ENCODE data around the gene SPOPL.
"Not testable (repeated sequence)": the region's sequence is repeated elsewhere in the genome, so short reads cannot be mapped to it uniquely, and the experiment has no call there.

SPOPL gene

DNA sequence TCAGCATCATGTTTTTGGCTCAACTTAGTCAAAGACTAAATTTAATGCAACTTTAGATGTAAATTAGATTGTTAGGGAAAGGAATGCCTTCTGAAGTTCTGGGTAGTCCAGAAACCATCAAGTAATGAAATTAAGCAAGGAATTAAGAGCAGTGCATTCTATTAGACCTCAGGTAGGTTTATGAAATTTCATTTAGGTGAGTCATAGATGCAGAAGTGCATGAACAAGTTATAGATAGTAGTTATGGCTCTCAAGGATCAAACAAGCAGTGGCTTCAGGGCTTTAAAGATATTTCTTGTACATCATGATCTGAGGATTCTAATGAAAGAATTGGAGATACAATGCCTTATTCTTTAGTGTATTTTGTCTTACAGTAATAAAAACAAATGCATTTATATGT is 25.4 kb upstream of the SPOPL start:
- H3K4me3 ChIP-seq (ENCODE audit: low read length), result no peak overlapping the region
- H3K27ac ChIP-seq (ENCODE audit: low read depth, low read length), result no peak overlapping the region
- H3K4me1 ChIP-seq (ENCODE audit: control insufficient read depth, insufficient read depth, low read length), result no peaks in the 10 kb centered on the region
- no peaks in the 10 kb centered on the region for H3K27me3 ChIP-seq (ENCODE audit: control insufficient read depth, insufficient read depth, low read length)
- H3K9ac ChIP-seq (ENCODE audit: low read length), result no peak overlapping the region
- no peaks in the 10 kb centered on the region for H3K36me3 ChIP-seq (ENCODE audit: control insufficient read depth, insufficient read depth, low read length)

DNA sequence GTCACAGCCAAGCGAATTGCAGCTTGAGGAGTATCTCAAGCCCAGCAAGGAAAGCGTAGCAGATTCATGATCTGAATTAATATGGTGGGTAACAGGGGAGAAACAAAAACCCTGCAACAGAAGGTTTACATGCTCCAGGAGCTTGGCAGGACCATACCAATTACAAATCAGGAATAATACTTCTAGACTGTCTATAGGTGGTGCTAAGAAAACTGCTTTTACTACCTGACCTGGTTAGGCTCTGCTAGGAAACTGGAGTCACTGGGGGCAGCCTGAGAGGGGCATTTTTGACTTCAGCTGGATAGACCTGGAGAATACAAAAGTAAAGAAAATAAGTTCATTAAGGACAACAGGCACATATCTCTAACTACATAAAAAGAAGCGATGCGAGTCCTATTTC is 24.6 kb upstream of the SPOPL start:
- Histone ChIP-seq H3K4me1 (ENCODE audit: control insufficient read depth, insufficient read depth, low read length) (no peaks in the 10 kb centered on the region), H3K4me3 (ENCODE audit: low read length) (no peak overlapping the region), H3K36me3 (ENCODE audit: control insufficient read depth, insufficient read depth, low read length) (no peaks in the 10 kb centered on the region), H3K9ac (ENCODE audit: low read length) (no peak overlapping the region), H3K27ac (ENCODE audit: low read depth, low read length) (no peak overlapping the region), H3K27me3 (ENCODE audit: control insufficient read depth, insufficient read depth, low read length) (no peaks in the 10 kb centered on the region)

DNA sequence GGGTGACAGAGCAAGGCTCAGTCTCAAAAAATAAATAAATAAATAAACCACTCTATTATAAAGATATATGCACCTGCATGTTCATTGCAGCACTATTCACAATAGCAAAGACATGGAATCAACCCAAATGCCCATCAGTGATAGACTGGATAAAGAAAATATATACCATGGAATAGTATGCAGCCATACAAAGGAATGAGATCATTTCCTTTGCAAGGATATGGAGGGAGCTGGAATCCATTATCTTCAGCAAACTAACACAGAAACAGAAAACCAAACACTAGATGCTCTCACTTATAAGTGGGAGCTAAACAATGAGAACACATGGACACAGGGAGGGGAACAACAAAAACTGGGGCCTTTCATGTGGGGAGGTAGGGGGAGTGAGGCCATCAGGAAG is 18.8 kb upstream of the SPOPL start:
- H3K4me1 ChIP-seq (ENCODE audit: control insufficient read depth, insufficient read depth, low read length); H3K4me3 ChIP-seq (ENCODE audit: low read length); H3K27ac ChIP-seq (ENCODE audit: low read depth, low read length); H3K36me3 ChIP-seq (ENCODE audit: control insufficient read depth, insufficient read depth, low read length); H3K9ac ChIP-seq (ENCODE audit: low read length); H3K27me3 ChIP-seq (ENCODE audit: control insufficient read depth, insufficient read depth, low read length): not testable (repeated sequence)

DNA sequence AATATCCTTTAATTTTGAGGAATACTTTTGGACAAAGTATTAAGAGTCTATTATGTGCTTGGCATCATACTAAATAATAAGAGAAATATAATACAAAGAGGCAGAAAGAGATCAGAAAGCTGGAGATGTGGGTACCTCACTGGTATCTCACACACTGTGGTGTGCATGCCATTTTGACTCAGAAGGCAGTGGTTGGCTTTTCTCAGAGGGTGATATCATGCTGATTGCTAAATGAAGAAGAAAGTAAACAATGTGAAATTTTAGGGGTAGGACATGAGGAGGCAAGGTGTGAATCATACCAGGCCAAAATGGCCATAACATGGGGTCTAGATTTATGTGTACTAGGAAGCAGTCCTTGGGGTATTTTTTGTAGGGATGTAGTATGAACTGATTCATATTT is 16.6 kb upstream of the SPOPL start:
- Histone ChIP-seq H3K36me3 (ENCODE audit: control insufficient read depth, insufficient read depth, low read length) (no peaks in the 10 kb centered on the region), H3K9ac (ENCODE audit: low read length) (no peak overlapping the region), H3K4me1 (ENCODE audit: control insufficient read depth, insufficient read depth, low read length) (no peaks in the 10 kb centered on the region), H3K27me3 (ENCODE audit: control insufficient read depth, insufficient read depth, low read length) (no peaks in the 10 kb centered on the region), H3K4me3 (ENCODE audit: low read length) (no peak overlapping the region), H3K27ac (ENCODE audit: low read depth, low read length) (no peak overlapping the region)

DNA sequence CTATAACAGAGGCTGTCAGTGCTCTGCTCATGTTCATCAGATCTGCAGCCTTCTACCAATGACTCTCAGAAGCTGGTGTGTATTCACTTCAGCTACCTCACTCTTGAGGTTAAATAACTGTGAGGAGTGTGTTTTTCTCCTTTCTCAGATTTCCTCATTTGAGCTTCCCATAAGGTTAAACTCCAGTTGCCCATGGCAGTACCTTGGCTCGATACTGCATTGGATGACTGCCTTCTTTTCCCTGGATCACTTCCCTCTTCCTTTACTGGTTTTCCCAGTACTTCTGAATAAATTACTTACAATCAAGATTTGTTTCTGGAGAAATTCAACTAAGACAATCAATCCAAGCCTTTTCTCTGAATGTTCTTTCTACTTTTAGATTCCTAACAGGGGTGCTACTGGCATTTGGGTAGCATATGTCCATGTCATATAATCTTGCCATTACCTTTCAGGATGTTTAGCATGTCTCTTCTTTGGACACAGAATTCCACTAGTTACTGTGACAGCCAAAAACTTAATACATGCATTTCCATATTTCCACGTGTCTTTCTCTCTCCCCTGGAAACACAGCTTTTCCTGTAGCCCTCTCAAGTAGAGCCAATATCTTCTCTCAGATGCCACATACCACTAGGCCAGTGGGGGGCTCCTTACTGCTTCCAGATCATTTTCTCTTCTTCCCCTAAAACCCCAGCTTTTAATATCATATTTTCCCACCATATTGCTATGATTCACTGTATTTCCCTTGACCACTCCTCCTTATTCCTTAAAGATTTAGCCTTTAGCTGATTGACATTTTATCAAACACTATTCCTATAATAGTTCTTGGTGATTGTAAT is 15.0 kb upstream of the SPOPL start:
- Histone ChIP-seq H3K4me3 (ENCODE audit: low read length) (no peak overlapping the region), H3K27ac (ENCODE audit: low read depth, low read length) (no peak overlapping the region), H3K9ac (ENCODE audit: low read length) (no peak overlapping the region), H3K4me1 (ENCODE audit: control insufficient read depth, insufficient read depth, low read length) (no peaks in the 10 kb centered on the region), H3K27me3 (ENCODE audit: control insufficient read depth, insufficient read depth, low read length) (no peaks in the 10 kb centered on the region), H3K36me3 (ENCODE audit: control insufficient read depth, insufficient read depth, low read length) (no peaks in the 10 kb centered on the region)

DNA sequence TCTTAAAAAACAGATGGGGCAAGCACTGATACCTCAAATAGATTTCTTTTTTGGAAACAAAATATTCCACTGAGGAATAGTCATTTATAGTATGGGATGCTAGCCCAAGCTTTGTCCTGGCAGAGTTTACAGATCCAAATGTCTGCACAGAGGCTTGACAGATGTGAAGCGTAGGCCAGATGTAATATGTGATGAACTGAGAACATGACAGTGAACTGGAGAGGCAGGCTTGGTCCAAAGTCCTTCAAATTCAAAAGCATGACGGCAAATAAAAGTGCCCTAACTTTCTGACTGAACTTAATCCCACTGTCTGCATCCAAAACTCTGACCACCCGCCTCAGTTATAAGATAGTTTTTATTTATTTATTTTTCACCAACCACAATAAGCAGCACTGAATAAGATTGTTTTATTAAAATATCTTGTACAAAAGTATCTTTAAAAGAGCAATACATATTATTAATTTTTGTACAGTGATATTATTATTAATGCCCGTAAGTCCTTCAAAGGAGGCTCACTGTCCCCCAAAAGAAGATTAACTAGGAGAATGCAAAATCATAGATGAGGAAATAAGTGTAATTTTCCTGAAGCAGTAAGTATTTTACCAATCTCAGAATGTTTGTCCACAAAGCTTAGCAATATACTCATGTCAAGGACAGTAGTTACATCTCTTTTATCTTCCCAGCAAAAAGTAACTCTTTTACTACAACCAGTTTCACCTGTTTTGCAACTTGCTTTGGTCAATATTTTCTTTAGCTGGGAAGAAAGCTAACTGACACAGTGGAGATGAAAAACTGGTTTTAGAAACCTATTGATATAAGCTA is 10.7 kb upstream of the SPOPL start:
- Histone ChIP-seq H3K4me3 (ENCODE audit: low read length) (no peak overlapping the region), H3K27me3 (ENCODE audit: control insufficient read depth, insufficient read depth, low read length) (no peaks in the 10 kb centered on the region), H3K36me3 (ENCODE audit: control insufficient read depth, insufficient read depth, low read length) (no peaks in the 10 kb centered on the region), H3K9ac (ENCODE audit: low read length) (no peak overlapping the region), H3K27ac (ENCODE audit: low read depth, low read length) (no peak overlapping the region), H3K4me1 (ENCODE audit: control insufficient read depth, insufficient read depth, low read length) (no peaks in the 10 kb centered on the region)

DNA sequence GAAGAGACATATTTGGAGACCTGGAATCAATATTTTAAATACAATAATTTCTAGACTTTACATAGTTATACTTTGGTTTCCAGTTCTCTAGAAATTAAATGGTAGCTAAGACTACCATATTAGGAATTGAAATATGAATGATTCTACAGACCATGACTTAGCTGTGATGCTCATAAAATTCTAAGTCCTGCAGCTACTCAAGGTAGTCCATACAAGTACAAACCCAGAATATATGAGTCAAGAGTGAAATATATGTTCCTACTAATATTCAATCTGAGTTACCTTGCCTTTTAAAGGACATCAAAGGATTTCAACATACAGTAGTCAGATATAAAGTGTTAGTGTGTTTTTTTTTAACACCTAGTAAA is 10.1 kb upstream of the SPOPL start:
- Histone ChIP-seq H3K27me3 (ENCODE audit: control insufficient read depth, insufficient read depth, low read length) (no peaks in the 10 kb centered on the region), H3K4me3 (ENCODE audit: low read length) (no peak overlapping the region), H3K4me1 (ENCODE audit: control insufficient read depth, insufficient read depth, low read length) (no peaks in the 10 kb centered on the region), H3K27ac (ENCODE audit: low read depth, low read length) (no peak overlapping the region), H3K9ac (ENCODE audit: low read length) (no peak overlapping the region), H3K36me3 (ENCODE audit: control insufficient read depth, insufficient read depth, low read length) (no peaks in the 10 kb centered on the region)

DNA sequence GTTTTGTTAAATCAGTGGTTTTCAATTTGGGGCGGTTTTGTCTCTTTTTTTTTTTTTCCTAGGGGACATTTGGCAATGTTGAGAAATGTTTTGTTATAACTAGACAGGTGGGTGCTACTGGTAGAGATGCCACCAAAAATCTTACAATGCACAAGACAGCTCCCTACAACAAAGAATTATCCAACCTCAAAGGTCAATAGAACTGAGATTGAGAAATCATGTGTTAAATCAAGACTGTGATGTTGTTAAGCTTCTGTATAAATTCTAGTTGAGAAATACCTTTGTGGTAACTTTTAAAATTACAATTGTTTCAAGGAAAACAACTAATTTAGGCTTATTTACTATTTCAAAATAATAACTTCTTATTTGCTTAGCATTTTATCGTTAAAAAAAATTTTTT is 9.4 kb upstream of the SPOPL start:
- Histone ChIP-seq H3K27me3 (ENCODE audit: control insufficient read depth, insufficient read depth, low read length) (no peaks in the 10 kb centered on the region), H3K4me1 (ENCODE audit: control insufficient read depth, insufficient read depth, low read length) (no peaks in the 10 kb centered on the region), H3K9ac (ENCODE audit: low read length) (no peak overlapping the region), H3K36me3 (ENCODE audit: control insufficient read depth, insufficient read depth, low read length) (no peaks in the 10 kb centered on the region), H3K4me3 (ENCODE audit: low read length) (no peak overlapping the region), H3K27ac (ENCODE audit: low read depth, low read length) (no peak overlapping the region)

DNA sequence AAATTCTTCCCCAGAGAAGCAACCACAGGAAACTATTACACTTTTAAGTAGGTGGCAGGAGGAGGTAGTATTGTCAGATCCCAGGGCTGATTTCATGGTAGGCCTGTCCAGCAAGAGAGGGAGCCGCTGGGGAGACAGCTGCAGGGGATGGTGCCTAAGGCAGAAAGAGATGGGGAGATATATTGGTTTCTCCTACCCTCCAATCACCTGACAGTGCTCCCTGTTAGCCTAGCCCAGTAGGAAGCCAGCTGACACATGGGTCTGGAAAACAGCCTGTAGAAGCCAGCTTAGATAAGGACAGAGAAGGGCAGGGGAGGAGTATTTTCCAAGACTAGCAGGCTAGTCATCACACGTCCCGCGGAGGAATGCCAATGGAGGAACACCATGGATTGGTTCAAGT is 8.2 kb upstream of the SPOPL start:
- H3K27ac ChIP-seq (ENCODE audit: low read depth, low read length), result no peak overlapping the region
- H3K4me3 ChIP-seq (ENCODE audit: low read length), result no peak overlapping the region
- H3K36me3 ChIP-seq (ENCODE audit: control insufficient read depth, insufficient read depth, low read length), result no peaks in the 10 kb centered on the region
- H3K27me3 ChIP-seq (ENCODE audit: control insufficient read depth, insufficient read depth, low read length), result no peaks in the 10 kb centered on the region
- no peak overlapping the region for H3K9ac ChIP-seq (ENCODE audit: low read length)
- H3K4me1 ChIP-seq (ENCODE audit: control insufficient read depth, insufficient read depth, low read length), result no peaks in the 10 kb centered on the region

DNA sequence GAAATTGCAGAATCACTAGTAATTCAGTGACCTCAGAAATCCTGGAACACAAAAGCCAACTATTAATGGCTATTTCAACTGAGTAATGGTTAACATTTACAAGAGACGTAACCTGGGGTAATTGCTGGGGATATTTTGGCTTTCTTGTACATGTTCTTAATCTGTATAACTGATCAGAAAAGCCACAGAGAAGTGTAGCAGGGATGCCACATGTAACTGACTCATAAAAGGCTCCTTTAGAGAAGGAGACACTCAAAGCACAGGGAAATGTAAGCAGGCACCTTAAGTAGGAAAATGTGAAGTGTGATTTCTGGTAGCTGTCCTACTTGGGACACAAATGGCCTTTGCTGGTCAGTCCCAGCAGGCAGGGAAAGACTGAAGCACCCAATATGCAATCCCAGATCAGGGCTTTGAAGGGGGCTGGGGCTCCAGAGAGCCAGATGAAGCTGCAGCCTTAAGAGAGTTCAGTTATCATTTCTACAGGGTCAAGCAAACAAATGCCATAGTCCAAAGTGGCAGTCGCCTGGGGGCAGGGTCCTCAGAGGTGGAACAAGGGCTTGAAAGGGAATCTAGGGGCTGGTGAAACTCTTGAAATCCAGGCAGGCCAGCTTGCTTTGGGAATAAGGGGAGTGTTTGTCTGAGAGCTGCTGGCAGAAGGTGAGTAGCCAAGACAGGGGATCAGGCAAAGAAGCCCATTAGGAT is 7.2 kb upstream of the SPOPL start:
- Histone ChIP-seq H3K36me3 (ENCODE audit: control insufficient read depth, insufficient read depth, low read length) (no peaks in the 10 kb centered on the region), H3K4me3 (ENCODE audit: low read length) (no peak overlapping the region), H3K27ac (ENCODE audit: low read depth, low read length) (no peak overlapping the region), H3K4me1 (ENCODE audit: control insufficient read depth, insufficient read depth, low read length) (no peaks in the 10 kb centered on the region), H3K9ac (ENCODE audit: low read length) (no peak overlapping the region), H3K27me3 (ENCODE audit: control insufficient read depth, insufficient read depth, low read length) (no peaks in the 10 kb centered on the region)

DNA sequence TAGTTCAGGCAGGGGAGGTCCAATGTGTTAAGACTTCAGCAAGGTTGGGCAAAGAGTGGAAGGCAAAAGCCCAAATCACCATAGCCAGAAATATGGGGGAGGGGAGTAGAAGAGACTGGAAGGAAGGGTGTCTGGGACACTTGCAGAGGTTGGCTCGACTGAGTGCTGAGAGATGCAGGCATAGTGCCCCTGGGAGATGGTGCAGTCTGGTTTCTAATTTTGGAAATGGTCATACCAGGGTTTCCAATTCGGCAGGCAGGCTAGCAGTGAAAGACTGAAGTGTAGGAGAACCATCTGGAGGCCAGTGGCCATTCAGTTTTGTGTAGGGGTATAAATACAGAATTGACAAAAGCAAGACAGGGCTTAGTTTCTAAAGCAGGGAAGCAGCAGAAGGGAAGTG is 6.2 kb upstream of the SPOPL start:
- H3K27me3 ChIP-seq (ENCODE audit: control insufficient read depth, insufficient read depth, low read length), result no peaks in the 10 kb centered on the region
- peaks cover 2% of the 10 kb centered on the region for H3K4me1 ChIP-seq (ENCODE audit: control insufficient read depth, insufficient read depth, low read length)
- H3K27ac ChIP-seq (ENCODE audit: low read depth, low read length), result no peak overlapping the region
- H3K36me3 ChIP-seq (ENCODE audit: control insufficient read depth, insufficient read depth, low read length), result no peaks in the 10 kb centered on the region
- H3K4me3 ChIP-seq (ENCODE audit: low read length), result no peak overlapping the region
- H3K9ac ChIP-seq (ENCODE audit: low read length), result no peak overlapping the region

DNA sequence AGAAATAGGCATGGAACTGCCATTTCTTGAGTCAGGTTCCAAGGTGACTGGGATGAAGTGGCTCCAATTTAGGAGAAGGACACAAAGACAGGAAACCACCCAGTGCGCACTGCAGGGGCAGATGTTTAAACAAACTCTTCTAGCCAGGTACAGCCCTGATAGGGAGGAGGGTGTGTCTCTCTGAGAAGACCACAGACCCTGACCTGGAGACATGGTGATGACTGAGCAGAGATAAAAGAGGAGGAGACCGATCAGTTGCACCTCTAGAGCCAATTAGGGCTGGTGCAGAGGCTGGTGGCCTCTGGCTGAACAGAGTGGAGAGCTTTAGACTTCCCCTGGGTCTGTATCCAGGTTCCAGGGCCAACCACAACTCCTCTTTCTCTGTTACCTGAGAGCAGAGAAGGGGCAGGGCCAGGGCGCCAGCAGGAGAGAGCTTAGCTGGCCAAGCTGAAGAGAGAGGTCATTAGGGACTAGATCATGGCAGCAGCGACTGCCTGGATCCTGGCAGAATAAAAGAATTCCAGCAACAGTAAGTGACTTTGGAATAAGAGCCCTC is 5.4 kb upstream of the SPOPL start:
- H3K27me3 ChIP-seq (ENCODE audit: control insufficient read depth, insufficient read depth, low read length), result no peaks in the 10 kb centered on the region
- H3K27ac ChIP-seq (ENCODE audit: low read depth, low read length), result no peak overlapping the region
- H3K9ac ChIP-seq (ENCODE audit: low read length), result no peak overlapping the region
- no peak overlapping the region for H3K4me3 ChIP-seq (ENCODE audit: low read length)
- H3K4me1 ChIP-seq (ENCODE audit: control insufficient read depth, insufficient read depth, low read length), result peaks cover 7% of the 10 kb centered on the region
- no peaks in the 10 kb centered on the region for H3K36me3 ChIP-seq (ENCODE audit: control insufficient read depth, insufficient read depth, low read length)

Measured in rectal smooth muscle tissue (tissue), 1 donor.